ENCODE data around the gene KIAA0513. TPM values are rescaled to one million over a fixed set of nuclear protein-coding genes. Genes with fewer than 3 reads are reported as not detected.

KIAA0513 gene
- total and polyA plus RNA-seq, 2 donors (not counting 1 experiment from before 2014, with no cell fraction given) = 11.7 to 22.3 TPM

- no peak overlapping the region for H3K4me3 ChIP-seq (replicated peaks in 1 of 4; ENCODE audit: control extremely low read depth in 1 of 4, insufficient read depth in 1 of 4, low read depth in 3 of 4, low read length in 4 of 4)
- DNase-seq (ENCODE audit: low read depth in 2 of 2) = no peak
- H3K9ac ChIP-seq (ENCODE audit: insufficient read depth, low read length) = no peak overlapping the region
- no peaks in the 10 kb centered on the region for H4K20me1 ChIP-seq (ENCODE audit: control insufficient read depth, extremely low read depth, insufficient read depth, low read length)
- no peak for TF ChIP-seq CTCF (conservative IDR thresholded peaks at IDR 0.05 in 1 of 2, IDR thresholded peaks at IDR 0.05 in 1 of 2; ENCODE audit: low read depth in 1 of 2, low read length in 2 of 2)
- no peak for TF ChIP-seq EZH2 (IDR thresholded peaks at IDR 0.05; ENCODE audit: low read length, missing control alignments)
- H3K27ac ChIP-seq (ENCODE audit: insufficient read depth, low read length) = peak overlapping the region; percentile 1
- no peaks in the 10 kb centered on the region for H3K27me3 ChIP-seq (ENCODE audit: control insufficient read depth, insufficient read depth, low read length)
- H3K4me1 ChIP-seq (ENCODE audit: control insufficient read depth, extremely low read depth, insufficient read depth, low read length) = peaks cover 30% of the 10 kb centered on the region
- H3K9me3 ChIP-seq (ENCODE audit: control insufficient read depth, insufficient read depth, low read depth, low read length) = no peaks in the 10 kb centered on the region
- peaks cover 12% of the 10 kb centered on the region for H3K36me3 ChIP-seq (ENCODE audit: control insufficient read depth, insufficient read depth, low read length)
- no peak overlapping the region for H2AFZ ChIP-seq (ENCODE audit: low read length)
- H3K79me2 ChIP-seq (ENCODE audit: control insufficient read depth, insufficient read depth, low read length) = peaks cover 82% of the 10 kb centered on the region
- H3K4me2 ChIP-seq (ENCODE audit: extremely low read depth, insufficient read depth, low read length) = no peak overlapping the region
Observed at GRCh38 chr16:84996365-84996764, 31.2 kb upstream of the KIAA0513 start.

- Histone ChIP-seq H3K9me3 (ENCODE audit: control insufficient read depth, insufficient read depth, low read depth, low read length) (no peaks in the 10 kb centered on the region), H3K4me2 (ENCODE audit: extremely low read depth, insufficient read depth, low read length) (peak overlapping the region; percentile 55), H3K4me3 (replicated peaks in 1 of 4; ENCODE audit: control extremely low read depth in 1 of 4, insufficient read depth in 1 of 4, low read depth in 3 of 4, low read length in 4 of 4) (peak overlapping the region in 1 of 4 experiments; percentile 8), H3K27me3 (ENCODE audit: control insufficient read depth, insufficient read depth, low read length) (no peaks in the 10 kb centered on the region), H3K27ac (ENCODE audit: insufficient read depth, low read length) (no peak overlapping the region), H3K4me1 (ENCODE audit: control insufficient read depth, extremely low read depth, insufficient read depth, low read length) (peaks cover 45% of the 10 kb centered on the region), H2AFZ (ENCODE audit: low read length) (no peak overlapping the region), H4K20me1 (ENCODE audit: control insufficient read depth, extremely low read depth, insufficient read depth, low read length) (no peaks in the 10 kb centered on the region), H3K9ac (ENCODE audit: insufficient read depth, low read length) (no peak overlapping the region), H3K36me3 (ENCODE audit: control insufficient read depth, insufficient read depth, low read length) (peaks cover 10% of the 10 kb centered on the region), H3K79me2 (ENCODE audit: control insufficient read depth, insufficient read depth, low read length) (peaks cover 85% of the 10 kb centered on the region)
- TF ChIP-seq CTCF (conservative IDR thresholded peaks at IDR 0.05 in 1 of 2, IDR thresholded peaks at IDR 0.05 in 1 of 2; ENCODE audit: low read depth in 1 of 2, low read length in 2 of 2) = no peak
- no peak for TF ChIP-seq EZH2 (IDR thresholded peaks at IDR 0.05; ENCODE audit: low read length, missing control alignments)
- peak in 1 of 2 donors; percentile 63 for DNase-seq (ENCODE audit: low read depth in 2 of 2)
Observed at GRCh38 chr16:84999200-84999599, 28.4 kb upstream of the KIAA0513 start.

DNA sequence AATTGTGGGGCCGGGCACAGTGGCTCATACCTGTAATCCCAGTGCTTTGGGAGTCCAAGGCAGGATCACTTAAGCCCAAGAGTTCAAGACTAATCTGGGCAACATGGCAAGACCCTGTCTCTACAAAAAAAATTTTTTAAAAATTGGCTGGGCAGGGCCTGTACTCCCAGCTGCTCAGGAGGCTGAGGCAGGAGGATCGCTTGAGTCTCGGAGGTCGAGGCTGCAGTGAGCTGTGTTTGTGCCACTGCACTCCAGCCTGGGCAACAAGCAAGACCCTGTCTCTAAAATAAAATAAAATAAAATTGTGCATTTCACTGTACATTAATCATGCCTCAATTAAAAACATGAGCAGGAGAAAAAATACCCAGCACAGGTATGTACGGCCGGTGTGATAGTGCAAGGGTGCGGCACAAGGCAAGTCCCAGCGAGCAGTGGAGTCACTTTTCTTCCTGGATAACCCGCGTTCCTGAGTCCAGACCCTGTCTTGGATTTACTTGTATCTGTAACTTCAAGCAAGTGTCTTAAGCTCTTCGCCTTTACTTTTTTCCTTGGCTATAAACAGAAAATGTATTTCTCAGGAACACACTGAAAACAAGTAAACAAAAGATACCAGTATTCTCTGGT, 27.6 kb upstream of the KIAA0513 start:
- H3K9me3 ChIP-seq (ENCODE audit: control insufficient read depth, insufficient read depth, low read depth, low read length) = no peaks in the 10 kb centered on the region
- H3K9ac ChIP-seq (ENCODE audit: insufficient read depth, low read length) = no peak overlapping the region
- H4K20me1 ChIP-seq (ENCODE audit: control insufficient read depth, extremely low read depth, insufficient read depth, low read length) = no peaks in the 10 kb centered on the region
- no peaks in the 10 kb centered on the region for H3K27me3 ChIP-seq (ENCODE audit: control insufficient read depth, insufficient read depth, low read length)
- H3K36me3 ChIP-seq (ENCODE audit: control insufficient read depth, insufficient read depth, low read length) = peaks cover 7% of the 10 kb centered on the region
- TF ChIP-seq EZH2 (IDR thresholded peaks at IDR 0.05; ENCODE audit: low read length, missing control alignments) = no peak
- TF ChIP-seq CTCF (conservative IDR thresholded peaks at IDR 0.05 in 1 of 2, IDR thresholded peaks at IDR 0.05 in 1 of 2; ENCODE audit: low read depth in 1 of 2, low read length in 2 of 2) = no peak
- H2AFZ ChIP-seq (ENCODE audit: low read length) = no peak overlapping the region
- H3K4me1 ChIP-seq (ENCODE audit: control insufficient read depth, extremely low read depth, insufficient read depth, low read length) = peaks cover 44% of the 10 kb centered on the region
- peaks cover 83% of the 10 kb centered on the region for H3K79me2 ChIP-seq (ENCODE audit: control insufficient read depth, insufficient read depth, low read length)
- no peak overlapping the region for H3K4me2 ChIP-seq (ENCODE audit: extremely low read depth, insufficient read depth, low read length)
- DNase-seq (ENCODE audit: low read depth in 2 of 2) = no peak
- H3K27ac ChIP-seq (ENCODE audit: insufficient read depth, low read length) = no peak overlapping the region
- H3K4me3 ChIP-seq (replicated peaks in 1 of 4; ENCODE audit: control extremely low read depth in 1 of 4, insufficient read depth in 1 of 4, low read depth in 3 of 4, low read length in 4 of 4) = no peak overlapping the region

Measured in fibroblast of lung (primary cell).